ENCODE measurements around the gene UBTF. TPM values are rescaled to one million over a fixed set of nuclear protein-coding genes. Genes with fewer than 3 reads are reported as not detected.

Gene UBTF
- total and polyA plus RNA-seq, 2 donors (not counting 3 experiments of a cell fraction or from before 2014, with no cell fraction given): 14.7 to 84.7 TPM

DNA sequence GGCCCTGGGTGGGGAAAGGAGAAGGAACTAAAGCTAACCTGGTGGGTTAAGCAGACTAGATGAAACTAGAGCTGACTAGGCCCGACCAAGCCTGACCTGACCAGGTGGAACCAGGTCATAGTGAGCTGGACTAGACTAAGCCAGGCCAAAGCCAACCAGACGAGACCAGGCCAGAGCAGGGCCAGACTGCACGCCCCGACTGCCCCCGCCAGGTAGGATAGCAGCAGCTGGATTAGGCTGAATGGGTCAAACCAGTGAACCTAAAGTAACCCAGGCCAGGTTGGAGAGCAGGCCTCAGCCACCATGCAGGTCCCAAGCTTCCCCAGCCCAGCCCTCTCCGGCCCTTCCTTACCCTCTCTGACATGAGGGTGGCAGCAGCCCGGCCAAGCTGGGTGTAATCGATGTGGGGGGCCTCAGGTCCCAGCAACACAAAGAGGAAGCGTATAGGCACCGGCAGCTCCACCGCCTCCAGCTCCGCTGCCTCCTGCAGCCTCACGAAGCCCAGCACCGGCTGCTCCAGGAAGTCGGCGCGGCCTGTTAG lies 39.4 kb upstream of the UBTF start:
- no peak for FAIRE-seq
- TF ChIP-seq POLR2A (IDR thresholded peaks at IDR 0.05; ENCODE audit: low read depth, low read length): no peak
- TF ChIP-seq, protein P1, sequence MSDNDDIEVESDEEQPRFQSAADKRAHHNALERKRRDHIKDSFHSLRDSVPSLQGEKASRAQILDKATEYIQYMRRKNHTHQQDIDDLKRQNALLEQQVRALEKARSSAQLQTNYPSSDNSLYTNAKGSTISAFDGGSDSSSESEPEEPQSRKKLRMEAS (IDR thresholded peaks at IDR 0.05; ENCODE audit: insufficient read depth, insufficient read length): no peak
- dilution Hi-C loops (cut with MboI; ENCODE audit: extremely low pct_ligation_motif_present, low sequenced_read_pairs): no loop called here
- Histone ChIP-seq H3K27me3 (ENCODE audit: control insufficient read depth in 2 of 2, insufficient read depth in 2 of 2, low read length in 2 of 2) (no peaks in the 10 kb centered on the region), H3K9ac (replicated peaks; ENCODE audit: extremely low read depth, insufficient read depth, low read length) (no peak overlapping the region), H3K9me3 (replicated peaks; ENCODE audit: control insufficient read depth, insufficient read depth, low read length) (no peaks in the 10 kb centered on the region), H3K4me3 (replicated peaks in 1 of 3; ENCODE audit: insufficient read depth in 1 of 3, low read depth in 1 of 3, low read length in 3 of 3) (no peak overlapping the region), H3K4me2 (ENCODE audit: insufficient read depth, low read length) (no peak overlapping the region), H2AFZ (ENCODE audit: low read depth, low read length) (no peak overlapping the region), H4K20me1 (replicated peaks; ENCODE audit: control insufficient read depth, extremely low read depth, insufficient read depth, low read length) (no peaks in the 10 kb centered on the region), H3K27ac (ENCODE audit: insufficient read depth, low read depth, low read length) (no peak overlapping the region), H3K36me3 (ENCODE audit: control insufficient read depth in 2 of 2, extremely low read depth in 1 of 2, insufficient read depth in 2 of 2, low read length in 2 of 2) (no peaks in the 10 kb centered on the region), H3K4me1 (ENCODE audit: control insufficient read depth, extremely low read depth, insufficient read depth, low read length) (no peaks in the 10 kb centered on the region), H3K79me2 (ENCODE audit: control insufficient read depth, insufficient read depth, low read length) (no peaks in the 10 kb centered on the region), H3K9me1 (replicated peaks; ENCODE audit: control insufficient read depth, extremely low read depth, insufficient read depth, low read length) (no peaks in the 10 kb centered on the region)
- BruUV-seq (replicated peaks): no TSS peak
- intact Hi-C loops (cut with micrococcal nuclease): no loop called here
- ChIA-PET CTCF (interaction anchor here (0.8 to 1.3 kb wide), 2 partner anchors 12 to 24 kb away, joined by 4 read pairs; no protein-coding TSS in a partner anchor), POLR2A (no interaction called here)
- DNase-seq (ENCODE audit: low read depth, low spot score): no peak

DNA sequence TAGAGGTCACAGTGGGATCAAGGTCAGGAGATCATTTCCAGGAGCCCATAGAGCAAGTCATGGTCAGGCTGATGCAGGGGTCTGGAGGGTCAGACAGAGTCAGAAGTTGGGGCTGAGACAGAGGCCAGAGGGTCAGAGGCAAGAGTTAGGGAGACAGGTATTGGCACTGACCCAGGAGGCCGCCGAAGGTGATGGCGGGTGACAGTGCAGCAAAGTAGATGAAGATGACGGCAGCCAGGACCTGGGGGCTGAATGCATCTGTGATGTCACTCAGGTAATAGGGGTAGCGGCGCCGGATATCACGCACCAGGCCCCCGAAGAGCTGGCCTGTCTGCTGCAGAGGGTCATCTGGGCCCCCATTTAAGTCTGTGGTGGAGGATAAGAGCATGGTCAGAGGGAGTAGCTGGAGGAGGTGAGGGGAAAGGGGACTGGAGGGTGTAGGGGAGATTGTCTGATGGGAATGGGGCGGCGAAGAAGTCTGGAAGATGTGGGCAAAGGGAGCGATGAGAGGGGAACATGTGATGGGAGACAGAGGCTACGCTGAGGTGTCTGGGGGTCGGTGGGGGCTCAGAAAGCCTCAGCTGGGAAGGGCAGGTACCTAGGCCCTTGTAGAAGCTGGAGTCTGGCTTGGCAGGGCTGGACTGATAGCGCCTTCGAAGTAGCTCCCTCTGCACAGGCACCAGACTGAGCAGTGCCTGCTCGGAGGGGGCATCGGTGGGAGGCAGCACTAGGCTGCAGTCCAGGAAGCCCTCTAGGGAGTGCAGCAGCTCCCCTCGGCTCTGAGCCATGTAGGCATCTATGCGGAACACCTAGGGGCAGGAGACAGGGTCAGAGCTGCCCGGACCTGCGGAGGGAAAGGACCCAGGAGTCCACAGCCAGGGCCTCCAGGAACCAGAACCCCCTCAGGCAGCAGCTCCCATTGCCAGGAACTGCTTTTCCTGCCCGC lies 38.6 kb upstream of the UBTF start:
- CTCF ChIA-PET: interaction anchor here (0.8 to 1.3 kb wide), 2 partner anchors 11 to 25 kb away, joined by 4 read pairs; no protein-coding TSS in a partner anchor
- Histone ChIP-seq H3K9me3 (replicated peaks; ENCODE audit: control insufficient read depth, insufficient read depth, low read length) (no peaks in the 10 kb centered on the region), H3K9me1 (replicated peaks; ENCODE audit: control insufficient read depth, extremely low read depth, insufficient read depth, low read length) (no peaks in the 10 kb centered on the region), H3K4me2 (ENCODE audit: insufficient read depth, low read length) (no peak overlapping the region), H3K27ac (ENCODE audit: insufficient read depth, low read depth, low read length) (no peak overlapping the region), H3K36me3 (ENCODE audit: control insufficient read depth in 2 of 2, extremely low read depth in 1 of 2, insufficient read depth in 2 of 2, low read length in 2 of 2) (no peaks in the 10 kb centered on the region), H2AFZ (ENCODE audit: low read depth, low read length) (no peak overlapping the region), H3K4me3 (replicated peaks in 1 of 3; ENCODE audit: insufficient read depth in 1 of 3, low read depth in 1 of 3, low read length in 3 of 3) (no peak overlapping the region), H3K79me2 (ENCODE audit: control insufficient read depth, insufficient read depth, low read length) (no peaks in the 10 kb centered on the region), H4K20me1 (replicated peaks; ENCODE audit: control insufficient read depth, extremely low read depth, insufficient read depth, low read length) (no peaks in the 10 kb centered on the region), H3K4me1 (ENCODE audit: control insufficient read depth, extremely low read depth, insufficient read depth, low read length) (no peaks in the 10 kb centered on the region), H3K27me3 (ENCODE audit: control insufficient read depth in 2 of 2, insufficient read depth in 2 of 2, low read length in 2 of 2) (no peaks in the 10 kb centered on the region), H3K9ac (replicated peaks; ENCODE audit: extremely low read depth, insufficient read depth, low read length) (no peak overlapping the region)
- BruUV-seq (replicated peaks): no TSS peak
- intact Hi-C loops (cut with micrococcal nuclease) (no loop called here), dilution Hi-C loops (cut with MboI; ENCODE audit: extremely low pct_ligation_motif_present, low sequenced_read_pairs) (no loop called here)
- FAIRE-seq: no peak
- POLR2A ChIA-PET: no interaction called here
- no peak for DNase-seq (ENCODE audit: low read depth, low spot score)
- TF ChIP-seq, protein P2, sequence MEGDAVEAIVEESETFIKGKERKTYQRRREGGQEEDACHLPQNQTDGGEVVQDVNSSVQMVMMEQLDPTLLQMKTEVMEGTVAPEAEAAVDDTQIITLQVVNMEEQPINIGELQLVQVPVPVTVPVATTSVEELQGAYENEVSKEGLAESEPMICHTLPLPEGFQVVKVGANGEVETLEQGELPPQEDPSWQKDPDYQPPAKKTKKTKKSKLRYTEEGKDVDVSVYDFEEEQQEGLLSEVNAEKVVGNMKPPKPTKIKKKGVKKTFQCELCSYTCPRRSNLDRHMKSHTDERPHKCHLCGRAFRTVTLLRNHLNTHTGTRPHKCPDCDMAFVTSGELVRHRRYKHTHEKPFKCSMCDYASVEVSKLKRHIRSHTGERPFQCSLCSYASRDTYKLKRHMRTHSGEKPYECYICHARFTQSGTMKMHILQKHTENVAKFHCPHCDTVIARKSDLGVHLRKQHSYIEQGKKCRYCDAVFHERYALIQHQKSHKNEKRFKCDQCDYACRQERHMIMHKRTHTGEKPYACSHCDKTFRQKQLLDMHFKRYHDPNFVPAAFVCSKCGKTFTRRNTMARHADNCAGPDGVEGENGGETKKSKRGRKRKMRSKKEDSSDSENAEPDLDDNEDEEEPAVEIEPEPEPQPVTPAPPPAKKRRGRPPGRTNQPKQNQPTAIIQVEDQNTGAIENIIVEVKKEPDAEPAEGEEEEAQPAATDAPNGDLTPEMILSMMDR (IDR thresholded peaks at IDR 0.05; ENCODE audit: extremely low read depth in 1 of 2, insufficient read depth in 1 of 2, low read depth in 1 of 2, low read length in 2 of 2): no peak
- TF ChIP-seq EZH2 (IDR thresholded peaks at IDR 0.05; ENCODE audit: borderline replicate concordance, low read depth, low read length, severe bottlenecking) (no peak), POLR2AphosphoS5 (IDR thresholded peaks at IDR 0.05; ENCODE audit: insufficient read depth, low read depth, low read length) (no peak), FOS (IDR thresholded peaks at IDR 0.05; ENCODE audit: borderline replicate concordance, insufficient read depth, low read length) (no peak), POLR2A (IDR thresholded peaks at IDR 0.05; ENCODE audit: low read depth, low read length) (no peak), MYC (IDR thresholded peaks at IDR 0.05; ENCODE audit: low read depth, low read length) (no peak), JUN (IDR thresholded peaks at IDR 0.05; ENCODE audit: borderline replicate concordance, insufficient read depth, insufficient read length, low read depth) (no peak), GATA2 (IDR thresholded peaks at IDR 0.05; ENCODE audit: insufficient read depth, insufficient read length, low read depth, low read length) (no peak)
- TF ChIP-seq, protein P1 (IDR thresholded peaks at IDR 0.05; ENCODE audit: insufficient read depth, insufficient read length): no peak
